ENCODE results near the gene RPL37.

GRCh38 chr5:40812125-40812524 is 22.9 kb downstream of the RPL37 start:
- TF ChIP-seq EZH2 (IDR thresholded peaks at IDR 0.05; ENCODE audit: borderline replicate concordance, low read depth, low read length), result no peak
- TF ChIP-seq EP300 (IDR thresholded peaks at IDR 0.05; ENCODE audit: low read length), result no peak; the same call in 1 of the 2 replicates
- TF ChIP-seq SETDB1 (IDR thresholded peaks at IDR 0.05; ENCODE audit: low read length), result no peak
- no peak for TF ChIP-seq FOXP1 (CRISPR knock-in tag; IDR thresholded peaks at IDR 0.05)
- TF ChIP-seq FOXK2 (conservative IDR thresholded peaks at IDR 0.05 in 1 of 2, IDR thresholded peaks at IDR 0.05 in 1 of 2; ENCODE audit: low read depth in 2 of 2), result no peak
- no peak for TF ChIP-seq PHF20 (IDR thresholded peaks at IDR 0.05; ENCODE audit: partially characterized antibody)
- TF ChIP-seq KDM5B (IDR thresholded peaks at IDR 0.05; ENCODE audit: insufficient replicate concordance, low read depth, low read length), result no peak
- TF ChIP-seq MAZ (CRISPR knock-in tag; conservative IDR thresholded peaks at IDR 0.05 in 1 of 2, IDR thresholded peaks at IDR 0.05 in 1 of 2), result no peak
- TF ChIP-seq ZBTB49 (CRISPR knock-in tag; IDR thresholded peaks at IDR 0.05; ENCODE audit: borderline replicate concordance), result no peak
- TF ChIP-seq CTCF (IDR thresholded peaks at IDR 0.05 in 2 of 3, conservative IDR thresholded peaks at IDR 0.05 in 1 of 3; ENCODE audit: insufficient read depth in 2 of 3, low read depth in 1 of 3, low read length in 3 of 3), result no peak
- TF ChIP-seq SMC3 (conservative IDR thresholded peaks at IDR 0.05; ENCODE audit: insufficient read depth, low read depth, low read length), result no peak
- TF ChIP-seq ARID3A (IDR thresholded peaks at IDR 0.05; ENCODE audit: borderline replicate concordance, low read depth, low read length), result no peak
- TF ChIP-seq SNAPC5 (CRISPR knock-in tag; IDR thresholded peaks at IDR 0.05), result no peak
